Measurements from ENCODE around the gene FGF14. TPM values are rescaled to one million over a fixed set of nuclear protein-coding genes. Genes with fewer than 3 reads are reported as not detected.

FGF14 gene
- total and polyA plus RNA-seq, 2 experiments from 2014 or later = 0.03 TPM; not detected in 1

- Mint-ChIP-seq H3K27me3 (ENCODE audit: insufficient read depth, low read depth, poor library complexity) (peaks cover 26% of the 10 kb centered on the region), H3K4me1 (peaks cover 18% of the 10 kb centered on the region), H3K27ac (no peak overlapping the region), H3K36me3 (ENCODE audit: low read depth) (no peaks in the 10 kb centered on the region), H3K9me3 (no peaks in the 10 kb centered on the region), H3K4me3 (peak overlapping the region; percentile 75)
- TF ChIP-seq CTCF (conservative IDR thresholded peaks at IDR 0.05; ENCODE audit: low read depth in 2 of 2) = peak; percentile 25 to 43; a peak in 3 of 4 replicates
- no peak for TF ChIP-seq ZNF462 (CRISPR knock-in tag; IDR thresholded peaks at IDR 0.05)
- no peak for TF ChIP-seq ETS1 (IDR thresholded peaks at IDR 0.05)
- TF ChIP-seq CREB1 (CRISPR knock-in tag; IDR thresholded peaks at IDR 0.05; ENCODE audit: low read depth) = peak; percentile 89
- no peak for TF ChIP-seq EZH2phosphoT487 (IDR thresholded peaks at IDR 0.05; ENCODE audit: unreplicated experiment)
- no peak for TF ChIP-seq EZH2 (IDR thresholded peaks at IDR 0.05; ENCODE audit: low read depth, unreplicated experiment)
- no peak for TF ChIP-seq POLR2AphosphoS5 (IDR thresholded peaks at IDR 0.05; ENCODE audit: low read depth)
- TF ChIP-seq JUNB (IDR thresholded peaks at IDR 0.05; ENCODE audit: unreplicated experiment) = no peak
- no peak for TF ChIP-seq ZNF114 (CRISPR knock-in tag; IDR thresholded peaks at IDR 0.05)
- peak overlapping the region; percentile 53 for H2AFZ ChIP-seq
- peaks cover 45% of the 10 kb centered on the region for H3K27me3 ChIP-seq (ENCODE audit: insufficient read depth)
- no peaks in the 10 kb centered on the region for H3K79me2 ChIP-seq (replicated peaks; ENCODE audit: insufficient read depth)
- no peak overlapping the region for H3K27ac ChIP-seq (ENCODE audit: low read depth)
- peaks cover 13% of the 10 kb centered on the region for H3K4me1 ChIP-seq (ENCODE audit: insufficient read depth)
- peak overlapping the region; percentile 67 for H3K4me2 ChIP-seq
- DNase-seq (ENCODE audit: low spot score) (peak; percentile 91), ATAC-seq (peak; percentile 77)
- H3F3A ChIP-seq (replicated peaks; ENCODE audit: low read depth) = no peaks in the 10 kb centered on the region
- H3K36me3 ChIP-seq (ENCODE audit: insufficient read depth) = no peaks in the 10 kb centered on the region
- peak overlapping the region; percentile 78 for H3K4me3 ChIP-seq
- H3K9me2 ChIP-seq (ENCODE audit: insufficient read depth) = no peaks in the 10 kb centered on the region
- H4K20me1 ChIP-seq (replicated peaks; ENCODE audit: insufficient read depth) = no peaks in the 10 kb centered on the region
Measured at GRCh38 chr13:102402290-102402689, 442 bp upstream of the FGF14 start.

Measured in GM23338 (cell line).